Measurements from ENCODE around the gene FADS3. TPM values are rescaled to one million over a fixed set of nuclear protein-coding genes. Genes with fewer than 3 reads are reported as not detected.
A peak's percentile ranks its signal among the peaks of the same experiment; 100 is the strongest.

The FADS3 gene
- total RNA-seq, 1 donor from 2014 or later = 9.7 TPM

- H3K27me3 Mint-ChIP-seq (ENCODE audit: unreplicated experiment) = peaks cover 4% of the 10 kb centered on the region
- peaks cover 9% of the 10 kb centered on the region for H3K4me1 Mint-ChIP-seq (ENCODE audit: low read depth, unreplicated experiment)
- H3K9me3 Mint-ChIP-seq (ENCODE audit: unreplicated experiment) = peaks cover 5% of the 10 kb centered on the region
- no peak for DNase-seq
- no peak overlapping the region for H3K4me3 Mint-ChIP-seq (ENCODE audit: unreplicated experiment)
- H3K36me3 Mint-ChIP-seq (ENCODE audit: unreplicated experiment) = no peaks in the 10 kb centered on the region
- H3K27ac Mint-ChIP-seq (ENCODE audit: unreplicated experiment) = no peak overlapping the region
- TF ChIP-seq CTCF (IDR thresholded peaks at IDR 0.05; ENCODE audit: partially characterized antibody, unreplicated experiment) = no peak
These were observed 5.5 kb upstream of the FADS3 start for GRCh38 chr11:61896665-61897386.

GRCh38 chr11:61895718-61896059, 4.3 kb upstream of the FADS3 start:
- peaks cover 9% of the 10 kb centered on the region for H3K4me1 Mint-ChIP-seq (ENCODE audit: low read depth, unreplicated experiment)
- no peak overlapping the region for H3K27ac Mint-ChIP-seq (ENCODE audit: unreplicated experiment)
- H3K9me3 Mint-ChIP-seq (ENCODE audit: unreplicated experiment) = peaks cover 5% of the 10 kb centered on the region
- no peak for DNase-seq
- H3K4me3 Mint-ChIP-seq (ENCODE audit: unreplicated experiment) = no peak overlapping the region
- no peaks in the 10 kb centered on the region for H3K36me3 Mint-ChIP-seq (ENCODE audit: unreplicated experiment)
- no peak for TF ChIP-seq CTCF (IDR thresholded peaks at IDR 0.05; ENCODE audit: partially characterized antibody, unreplicated experiment)
- peaks cover 4% of the 10 kb centered on the region for H3K27me3 Mint-ChIP-seq (ENCODE audit: unreplicated experiment)

- H3K36me3 Mint-ChIP-seq (ENCODE audit: unreplicated experiment) = no peaks in the 10 kb centered on the region
- no peak for DNase-seq
- peaks cover 4% of the 10 kb centered on the region for H3K27me3 Mint-ChIP-seq (ENCODE audit: unreplicated experiment)
- H3K4me1 Mint-ChIP-seq (ENCODE audit: low read depth, unreplicated experiment) = peaks cover 9% of the 10 kb centered on the region
- no peak overlapping the region for H3K4me3 Mint-ChIP-seq (ENCODE audit: unreplicated experiment)
- no peak overlapping the region for H3K27ac Mint-ChIP-seq (ENCODE audit: unreplicated experiment)
- H3K9me3 Mint-ChIP-seq (ENCODE audit: unreplicated experiment) = peaks cover 5% of the 10 kb centered on the region
- TF ChIP-seq CTCF (IDR thresholded peaks at IDR 0.05; ENCODE audit: partially characterized antibody, unreplicated experiment) = no peak
These were observed 3.8 kb upstream of the FADS3 start for GRCh38 chr11:61895046-61895717.

- Mint-ChIP-seq H3K4me3 (ENCODE audit: unreplicated experiment) (no peak overlapping the region), H3K9me3 (ENCODE audit: unreplicated experiment) (peaks cover 5% of the 10 kb centered on the region), H3K27me3 (ENCODE audit: unreplicated experiment) (peaks cover 6% of the 10 kb centered on the region), H3K36me3 (ENCODE audit: unreplicated experiment) (no peaks in the 10 kb centered on the region), H3K4me1 (ENCODE audit: low read depth, unreplicated experiment) (peaks cover 7% of the 10 kb centered on the region), H3K27ac (ENCODE audit: unreplicated experiment) (no peak overlapping the region)
- TF ChIP-seq CTCF (IDR thresholded peaks at IDR 0.05; ENCODE audit: partially characterized antibody, unreplicated experiment) = no peak
- no peak for DNase-seq
These were observed 2.6 kb upstream of the FADS3 start for GRCh38 chr11:61893981-61894380.

- Mint-ChIP-seq H3K4me3 (ENCODE audit: unreplicated experiment) (peak overlapping the region; percentile 75), H3K9me3 (ENCODE audit: unreplicated experiment) (peaks cover 2% of the 10 kb centered on the region), H3K4me1 (ENCODE audit: low read depth, unreplicated experiment) (no peaks in the 10 kb centered on the region), H3K36me3 (ENCODE audit: unreplicated experiment) (no peaks in the 10 kb centered on the region), H3K27me3 (ENCODE audit: unreplicated experiment) (peaks cover 6% of the 10 kb centered on the region), H3K27ac (ENCODE audit: unreplicated experiment) (no peak overlapping the region)
- TF ChIP-seq CTCF (IDR thresholded peaks at IDR 0.05; ENCODE audit: partially characterized antibody, unreplicated experiment) = no peak
- no peak for DNase-seq
These were observed 683 bp upstream of the FADS3 start for GRCh38 chr11:61892085-61892370.

All from glutamatergic neuron (in vitro differentiated cells).